AG09319 (cell line): ENCODE results near the gene GALC.

ENCODE experiments used
- DNase-seq: peaks from one replicate; pipeline ENCODE4 v3.0.0-alpha.2; 2010; ENCODE audit warnings: low read depth; ENCODE audit errors: extremely low read depth
- TF ChIP-seq, protein P1 (sequence below): IDR thresholded peaks from 2 replicates; pipeline ENCODE4 v1.5.1; 2011; ENCODE audit warnings: low read depth, mild to moderate bottlenecking, inconsistent platforms, low read length, moderate library complexity

GALC gene

DNA sequence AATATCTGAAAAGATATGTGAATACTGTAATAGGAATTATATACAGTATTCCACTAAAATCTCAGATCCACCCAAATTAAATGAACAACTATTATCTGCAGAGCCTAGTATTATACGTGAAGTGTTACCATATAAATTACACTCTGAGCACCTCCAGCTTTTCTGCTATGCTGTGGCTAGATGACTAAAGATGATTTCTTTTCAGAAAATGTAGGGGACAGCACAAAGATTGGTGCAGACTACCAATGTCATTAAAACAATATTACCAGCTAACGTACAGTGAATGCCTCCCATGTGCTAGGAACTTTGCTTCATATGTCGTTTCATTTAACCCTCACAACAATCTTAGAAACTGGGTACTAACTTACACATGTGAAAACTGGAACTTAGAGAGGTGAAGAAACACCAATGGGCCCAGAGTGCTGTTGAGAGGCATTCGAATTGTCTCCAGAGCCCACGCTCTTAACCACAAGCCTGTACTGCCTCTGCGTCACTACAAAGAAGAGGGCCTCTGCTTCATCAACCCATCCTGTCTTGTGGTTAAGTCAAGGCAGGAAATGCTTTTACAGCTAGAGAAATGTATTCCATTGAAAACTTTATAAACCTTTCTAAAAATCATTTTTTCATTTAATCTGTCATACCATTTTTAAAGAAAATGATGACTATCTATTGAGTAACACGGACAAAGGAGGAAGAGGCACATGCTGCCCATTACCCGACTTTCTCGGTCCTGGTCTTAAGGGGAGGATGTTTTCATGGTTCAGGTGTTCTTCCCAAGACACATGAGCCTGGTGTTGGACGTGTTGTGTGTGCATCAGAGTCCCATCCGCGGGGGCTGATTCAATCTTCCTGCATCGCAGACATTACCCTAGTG lies 13.2 kb upstream of the GALC start:
- no peak for DNase-seq
- TF ChIP-seq, protein P1, sequence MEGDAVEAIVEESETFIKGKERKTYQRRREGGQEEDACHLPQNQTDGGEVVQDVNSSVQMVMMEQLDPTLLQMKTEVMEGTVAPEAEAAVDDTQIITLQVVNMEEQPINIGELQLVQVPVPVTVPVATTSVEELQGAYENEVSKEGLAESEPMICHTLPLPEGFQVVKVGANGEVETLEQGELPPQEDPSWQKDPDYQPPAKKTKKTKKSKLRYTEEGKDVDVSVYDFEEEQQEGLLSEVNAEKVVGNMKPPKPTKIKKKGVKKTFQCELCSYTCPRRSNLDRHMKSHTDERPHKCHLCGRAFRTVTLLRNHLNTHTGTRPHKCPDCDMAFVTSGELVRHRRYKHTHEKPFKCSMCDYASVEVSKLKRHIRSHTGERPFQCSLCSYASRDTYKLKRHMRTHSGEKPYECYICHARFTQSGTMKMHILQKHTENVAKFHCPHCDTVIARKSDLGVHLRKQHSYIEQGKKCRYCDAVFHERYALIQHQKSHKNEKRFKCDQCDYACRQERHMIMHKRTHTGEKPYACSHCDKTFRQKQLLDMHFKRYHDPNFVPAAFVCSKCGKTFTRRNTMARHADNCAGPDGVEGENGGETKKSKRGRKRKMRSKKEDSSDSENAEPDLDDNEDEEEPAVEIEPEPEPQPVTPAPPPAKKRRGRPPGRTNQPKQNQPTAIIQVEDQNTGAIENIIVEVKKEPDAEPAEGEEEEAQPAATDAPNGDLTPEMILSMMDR, result no peak

DNA sequence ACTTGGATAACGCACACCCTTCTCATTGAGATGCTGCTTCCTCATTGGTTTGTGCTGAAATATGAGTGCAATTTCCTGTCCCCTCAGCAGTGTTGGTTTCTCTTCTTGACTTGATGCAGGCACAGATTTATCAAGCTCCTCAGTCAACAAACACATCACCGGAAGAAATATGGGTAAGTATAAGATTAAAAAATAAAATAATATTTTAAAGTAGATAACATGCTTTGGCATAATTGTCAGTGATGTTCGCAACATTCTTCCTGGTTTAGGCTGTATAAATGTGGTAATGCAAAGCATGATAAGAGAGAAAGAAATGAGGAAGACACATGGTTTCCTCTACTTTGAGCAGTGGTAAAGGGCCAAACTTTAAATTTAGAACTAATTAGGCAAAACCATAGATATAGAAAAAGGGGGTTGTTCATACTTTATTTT lies 12.1 kb upstream of the GALC start, which contains the start of gene GPR65:
Gene GPR65, plus strand, starts transcription at position 86 of the 432 bp plus-strand sequence. CDS start 5,713 bp downstream, outside the sequence.
- TF ChIP-seq, protein P1, result no peak
- no peak for DNase-seq

DNA sequence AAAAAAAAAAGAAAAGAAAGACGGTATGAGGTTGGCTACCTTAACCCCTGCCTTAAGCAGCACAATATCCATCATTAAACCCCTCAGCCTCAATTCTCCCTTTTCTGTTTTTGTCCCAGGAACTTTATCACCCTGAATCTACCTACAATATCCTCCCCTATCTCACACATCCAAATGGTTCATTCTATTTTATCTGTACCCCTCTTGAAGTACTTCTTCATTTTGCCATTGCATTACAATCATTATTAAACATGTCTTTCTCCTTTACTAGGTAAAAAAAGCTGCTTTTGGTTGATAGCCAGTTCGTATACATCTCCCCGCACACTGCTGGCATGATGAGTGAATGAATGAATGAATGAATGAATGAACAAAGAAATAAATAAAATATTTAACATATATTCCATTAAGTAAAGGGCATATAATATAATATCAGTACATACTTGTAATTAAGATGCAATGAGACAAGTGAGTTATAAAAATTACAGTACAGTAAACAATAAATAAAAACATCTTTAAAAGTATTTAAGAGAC lies 11.6 kb upstream of the GALC start:
- DNase-seq, result no peak
- TF ChIP-seq, protein P1, result no peak

- TF ChIP-seq, protein P1, result no peak
Observed at GRCh38 chr14:88003425-88003824, 10.4 kb upstream of the GALC start.

GRCh38 chr14:88002421-88003075 lies 9.6 kb upstream of the GALC start:
- TF ChIP-seq, protein P1, result no peak
- no peak for DNase-seq

More at GRCh38 chr14:88003425-88003824, 10.4 kb upstream of the GALC start:
- DNase-seq, result no peak

DNA sequence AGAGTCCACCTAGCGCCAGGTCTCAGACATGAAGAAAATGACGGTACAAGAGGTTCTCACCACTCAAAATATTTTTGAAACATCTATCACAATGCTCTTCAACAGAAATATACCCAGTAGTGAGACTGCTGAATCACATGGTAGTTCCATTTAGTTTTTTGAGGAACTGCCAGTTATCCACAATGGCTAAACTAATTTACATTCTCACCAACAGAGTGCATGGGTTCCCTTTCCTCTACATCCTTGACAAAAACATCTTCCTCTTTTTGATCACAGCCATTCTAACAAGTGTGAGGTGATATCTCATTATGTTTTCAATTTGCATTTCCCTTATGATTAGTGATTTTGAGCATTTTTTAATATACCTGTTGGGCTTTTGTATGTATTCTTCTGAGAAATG lies 6.3 kb upstream of the GALC start:
- TF ChIP-seq, protein P1, result no peak
- no peak for DNase-seq

DNA sequence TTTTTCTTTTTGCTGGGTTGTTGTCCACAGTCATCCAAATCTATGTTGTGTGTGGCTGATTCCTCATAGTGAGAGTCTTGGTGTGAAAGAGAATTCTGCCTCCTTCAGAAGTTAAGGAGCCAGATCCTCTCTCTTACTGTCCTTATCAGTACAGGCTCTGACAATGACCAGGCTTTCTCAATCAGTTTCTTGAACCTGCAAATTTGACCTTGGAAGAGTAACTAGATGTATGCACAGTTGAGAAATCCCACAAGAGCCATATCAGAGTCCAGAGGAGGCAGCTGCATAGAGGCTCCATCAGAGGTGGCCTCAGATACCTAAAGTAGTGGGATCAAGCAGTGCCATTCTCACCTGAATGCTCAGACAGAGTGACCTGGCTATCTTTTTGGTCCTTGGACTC lies 5.5 kb upstream of the GALC start:
- DNase-seq, result no peak
- TF ChIP-seq, protein P1, result no peak
